Measurements from ENCODE around the gene RNF19B.
"Not testable (repeated sequence)": the region's sequence is repeated elsewhere in the genome, so short reads cannot be mapped to it uniquely, and the experiment has no call there.

The RNF19B gene, protein sequence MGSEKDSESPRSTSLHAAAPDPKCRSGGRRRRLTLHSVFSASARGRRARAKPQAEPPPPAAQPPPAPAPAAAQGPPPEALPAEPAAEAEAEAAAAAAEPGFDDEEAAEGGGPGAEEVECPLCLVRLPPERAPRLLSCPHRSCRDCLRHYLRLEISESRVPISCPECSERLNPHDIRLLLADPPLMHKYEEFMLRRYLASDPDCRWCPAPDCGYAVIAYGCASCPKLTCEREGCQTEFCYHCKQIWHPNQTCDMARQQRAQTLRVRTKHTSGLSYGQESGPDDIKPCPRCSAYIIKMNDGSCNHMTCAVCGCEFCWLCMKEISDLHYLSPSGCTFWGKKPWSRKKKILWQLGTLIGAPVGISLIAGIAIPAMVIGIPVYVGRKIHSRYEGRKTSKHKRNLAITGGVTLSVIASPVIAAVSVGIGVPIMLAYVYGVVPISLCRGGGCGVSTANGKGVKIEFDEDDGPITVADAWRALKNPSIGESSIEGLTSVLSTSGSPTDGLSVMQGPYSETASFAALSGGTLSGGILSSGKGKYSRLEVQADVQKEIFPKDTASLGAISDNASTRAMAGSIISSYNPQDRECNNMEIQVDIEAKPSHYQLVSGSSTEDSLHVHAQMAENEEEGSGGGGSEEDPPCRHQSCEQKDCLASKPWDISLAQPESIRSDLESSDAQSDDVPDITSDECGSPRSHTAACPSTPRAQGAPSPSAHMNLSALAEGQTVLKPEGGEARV

GRCh38 chr1:32964461-32965250 lies at the start of gene RNF19B:
RNF19B (minus strand) TSS chr1:32964809; CDS start chr1:32964685, 124 bp downstream.
- DNase-seq = peak; percentile 94

GRCh38 chr1:33013791-33014190 lies 49.2 kb upstream of the RNF19B start:
- no peak for DNase-seq

GRCh38 chr1:33012165-33012564 lies 47.6 kb upstream of the RNF19B start:
- no peak for DNase-seq

GRCh38 chr1:33010932-33011731 lies 46.5 kb upstream of the RNF19B start:
- DNase-seq = no peak

DNA sequence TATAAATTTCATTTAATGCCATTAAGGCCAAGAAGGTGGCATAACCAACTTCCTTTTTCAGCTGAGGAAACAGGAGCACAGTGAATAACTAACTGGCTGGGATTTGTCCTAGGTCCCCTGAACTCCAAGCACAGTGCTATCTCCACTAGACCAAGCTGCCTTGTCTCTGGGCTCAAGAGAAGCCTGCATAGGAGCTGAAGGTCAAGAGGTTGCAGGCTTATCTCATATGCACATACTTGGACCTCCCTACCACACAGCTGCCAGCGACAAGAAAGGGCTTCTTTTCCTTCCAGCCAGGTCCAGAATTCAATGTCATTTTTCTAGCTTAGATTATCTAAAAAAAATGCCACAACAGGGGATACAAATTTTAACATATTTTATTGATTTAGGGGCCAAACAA lies 45.0 kb upstream of the RNF19B start:
- DNase-seq = no peak

GRCh38 chr1:33008051-33008914 lies 43.7 kb upstream of the RNF19B start:
- no peak for DNase-seq

GRCh38 chr1:33007190-33008050 lies 42.8 kb upstream of the RNF19B start:
- DNase-seq = no peak

- peak; percentile 56 for DNase-seq
Observed at GRCh38 chr1:33005838-33006421, 41.3 kb upstream of the RNF19B start.

GRCh38 chr1:33005117-33005837 lies 40.7 kb upstream of the RNF19B start:
- DNase-seq = no peak

DNA sequence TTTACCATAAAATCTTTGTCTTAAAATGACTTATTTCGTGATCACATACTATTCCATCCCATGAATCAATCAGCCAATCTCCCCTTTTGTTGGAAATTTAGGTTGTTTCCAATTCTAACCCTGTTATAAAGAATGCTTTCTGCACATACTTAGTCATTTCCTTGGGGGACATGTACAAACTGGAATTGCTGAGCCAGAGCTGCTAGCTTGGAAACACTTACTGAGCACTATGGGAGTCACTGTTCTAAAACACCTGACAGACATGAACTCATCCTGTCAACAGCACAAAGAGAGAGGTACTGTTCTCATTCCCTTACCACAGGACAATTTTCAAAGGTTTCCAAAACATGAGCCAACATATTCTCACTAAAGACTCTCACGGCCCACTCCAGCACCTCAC lies 40.0 kb upstream of the RNF19B start:
- no peak for DNase-seq

GRCh38 chr1:33003657-33004056 lies 39.0 kb upstream of the RNF19B start:
- no peak for DNase-seq

- DNase-seq = no peak
Observed at GRCh38 chr1:33002006-33002405, 37.4 kb upstream of the RNF19B start.

DNA sequence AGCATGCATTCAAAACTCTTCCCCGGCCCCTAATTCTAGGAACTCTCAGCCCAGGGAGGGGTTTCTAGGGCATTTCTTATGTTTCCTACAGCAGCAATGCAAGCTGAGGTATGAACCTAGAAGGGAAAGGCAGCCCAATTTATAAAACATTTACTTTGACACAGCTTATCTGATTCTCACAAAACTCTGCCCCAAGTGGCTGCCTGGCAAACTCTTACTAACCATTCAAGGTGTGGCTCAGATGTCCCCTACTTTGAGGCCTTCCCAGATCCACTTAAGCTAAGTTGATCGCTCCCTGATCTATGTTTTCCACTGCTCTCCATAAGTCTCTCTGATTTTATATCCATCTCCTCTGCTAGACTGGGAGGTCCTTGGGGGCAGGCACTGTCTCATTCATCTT lies 36.7 kb upstream of the RNF19B start:
- no peak for DNase-seq

- no peak for DNase-seq
Observed at GRCh38 chr1:33000427-33001026, 35.9 kb upstream of the RNF19B start.

DNA sequence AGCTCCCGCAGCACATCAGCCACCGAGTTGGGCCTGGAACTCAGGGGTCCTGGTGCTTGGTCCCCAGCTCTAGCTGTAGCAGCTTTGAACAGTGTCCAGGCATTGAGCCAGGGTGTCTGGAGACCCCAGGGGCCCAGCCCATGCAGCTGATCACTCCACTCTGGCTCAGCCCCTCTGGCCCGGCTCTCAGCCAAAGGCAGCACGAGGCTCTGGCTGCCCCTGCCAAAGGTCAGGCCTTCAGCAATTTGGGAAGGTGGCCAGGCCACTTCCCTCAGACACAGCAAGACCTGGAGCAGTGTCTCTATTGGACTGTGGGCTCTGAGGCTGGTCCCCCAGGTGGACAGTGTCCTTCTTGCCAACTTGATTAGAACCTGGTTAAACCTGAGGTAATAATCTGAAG lies 34.4 kb upstream of the RNF19B start:
- DNase-seq = no peak

DNA sequence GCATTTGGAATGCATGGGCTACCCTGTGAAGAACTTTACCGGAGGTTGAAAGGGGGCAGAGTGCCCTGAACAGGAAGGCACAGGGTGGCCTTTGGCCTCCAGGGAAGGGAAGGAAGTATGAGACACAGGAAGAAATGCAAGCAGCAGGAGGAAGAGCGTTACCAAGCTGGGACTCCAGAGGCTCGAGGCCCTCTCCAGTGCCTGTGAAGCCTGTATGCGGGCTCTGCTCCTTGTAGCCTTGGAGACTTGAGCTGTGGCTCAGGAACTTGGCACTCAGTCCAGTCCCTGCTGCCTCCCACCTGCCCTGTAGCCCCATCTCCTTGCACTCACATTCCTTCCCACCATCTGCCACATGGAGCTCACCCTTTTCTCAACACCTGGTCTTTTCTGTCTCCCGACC lies 33.5 kb upstream of the RNF19B start:
- DNase-seq = no peak

- DNase-seq = no peak
Observed at GRCh38 chr1:32997381-32997891, 32.8 kb upstream of the RNF19B start.

GRCh38 chr1:32993324-32993636 lies 28.7 kb upstream of the RNF19B start:
- DNase-seq = not testable (repeated sequence)
